Stimulated activated CD8-positive, alpha-beta memory T cell treated with anti-CD3 and anti-CD28 coated beads, Interleukin-15, amount 100 ng/mL, for 4 hours (primary cell): ENCODE measurements around the gene INPP4B.

ENCODE experiments used
- DNase-seq, 2 donors: peaks; one replicate each; pipeline ENCODE4 v3.0.0-alpha.2; 2020; ENCODE audit warnings: low read depth in 2 of 2

INPP4B gene

DNA sequence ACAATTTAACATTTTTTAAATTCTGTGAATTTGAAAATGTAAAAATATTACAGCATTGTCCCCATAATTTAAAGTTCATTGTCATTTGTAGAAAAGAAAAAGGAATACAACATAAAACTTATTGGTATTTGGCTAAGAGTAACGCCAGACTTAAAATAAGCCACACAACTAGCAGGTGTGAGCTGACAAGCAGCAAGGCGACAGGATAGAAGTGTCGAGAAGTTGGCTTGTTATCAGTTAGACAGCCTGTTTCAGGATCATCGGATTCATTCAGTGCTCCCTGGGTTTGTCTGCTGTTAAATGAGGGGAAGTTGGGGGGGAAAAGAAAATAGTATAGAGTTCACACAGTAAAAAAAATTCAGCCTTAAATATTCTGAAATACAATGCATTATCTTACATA, 816.1 kb downstream of the INPP4B start:
- DNase-seq = no peak

DNA sequence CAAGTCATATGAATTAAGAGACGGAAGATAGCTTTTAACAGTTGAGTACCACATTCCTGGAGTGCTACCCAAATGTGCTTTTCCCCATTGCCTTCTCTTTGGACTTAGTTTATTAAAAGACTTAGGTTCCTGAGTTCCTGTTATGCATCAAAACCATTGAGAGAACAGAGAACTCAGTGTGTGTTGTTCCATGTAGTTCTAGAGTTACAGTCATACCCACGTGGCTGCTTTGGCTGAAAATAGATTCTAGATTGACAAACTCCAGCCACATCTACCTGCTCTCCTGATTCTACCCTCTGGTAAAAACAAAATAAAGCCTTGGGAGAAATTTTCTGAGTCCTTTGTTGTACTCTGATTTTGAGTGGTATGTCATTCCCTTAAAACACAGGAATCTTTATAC, 824.3 kb downstream of the INPP4B start:
- no peak for DNase-seq

DNA sequence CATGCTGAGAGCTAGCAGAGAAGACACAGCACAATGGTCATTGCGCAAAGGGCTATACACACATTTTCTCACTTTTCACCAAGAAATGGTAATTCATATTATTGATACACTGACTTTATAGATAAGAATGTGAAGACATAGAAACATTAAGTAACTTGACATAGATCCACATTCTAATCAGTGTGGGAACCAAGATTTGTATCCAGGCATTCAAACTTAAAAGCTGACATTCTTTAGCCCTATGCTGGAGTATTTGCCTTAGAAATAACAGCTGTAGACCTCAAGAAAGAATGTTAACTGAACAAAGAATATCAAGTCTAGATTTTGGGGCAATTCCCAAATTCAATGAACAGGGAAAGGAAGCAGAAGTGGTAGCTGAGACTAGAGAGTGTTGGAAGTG, 824.9 kb downstream of the INPP4B start:
- DNase-seq = no peak

DNA sequence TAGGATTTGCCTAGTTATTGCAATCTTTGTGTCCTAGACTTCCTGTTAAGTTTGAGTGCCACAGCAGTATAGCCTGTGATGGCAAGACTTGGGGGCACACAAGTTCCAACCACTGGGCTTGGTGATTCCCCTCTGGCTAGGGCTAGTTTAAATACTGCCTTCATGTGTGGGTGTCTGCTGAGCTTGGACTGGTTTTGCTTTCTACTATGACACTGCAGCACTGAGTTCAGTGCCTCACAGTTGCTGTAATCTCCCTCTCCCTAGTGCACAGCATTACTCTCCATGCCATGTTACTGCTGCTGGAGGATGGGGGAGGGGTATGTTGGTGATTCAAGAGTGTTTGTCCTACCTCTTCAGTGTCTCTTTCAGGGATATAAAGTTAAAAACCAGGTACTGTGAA, 830.1 kb downstream of the INPP4B start:
- DNase-seq = no peak

DNA sequence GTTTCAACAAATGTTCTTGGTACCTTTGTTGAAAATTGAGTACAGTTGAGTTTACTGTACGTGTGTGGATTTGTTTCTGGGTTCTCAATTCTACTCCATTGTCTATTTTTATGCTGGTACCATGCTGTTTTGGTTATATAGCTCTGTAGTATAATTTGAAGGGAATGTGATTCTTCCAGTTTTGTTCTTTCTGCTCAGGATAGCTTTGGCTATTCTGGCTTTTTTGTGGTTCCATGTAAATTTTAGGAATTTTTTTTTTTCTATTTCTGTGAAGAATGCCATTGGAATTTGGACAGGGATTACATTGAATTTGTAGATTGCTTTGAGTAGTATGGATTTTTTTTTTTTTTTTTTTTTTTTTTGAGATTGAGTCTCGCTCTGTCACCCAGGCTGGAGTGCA, 836.4 kb downstream of the INPP4B start:
- DNase-seq = no peak

DNA sequence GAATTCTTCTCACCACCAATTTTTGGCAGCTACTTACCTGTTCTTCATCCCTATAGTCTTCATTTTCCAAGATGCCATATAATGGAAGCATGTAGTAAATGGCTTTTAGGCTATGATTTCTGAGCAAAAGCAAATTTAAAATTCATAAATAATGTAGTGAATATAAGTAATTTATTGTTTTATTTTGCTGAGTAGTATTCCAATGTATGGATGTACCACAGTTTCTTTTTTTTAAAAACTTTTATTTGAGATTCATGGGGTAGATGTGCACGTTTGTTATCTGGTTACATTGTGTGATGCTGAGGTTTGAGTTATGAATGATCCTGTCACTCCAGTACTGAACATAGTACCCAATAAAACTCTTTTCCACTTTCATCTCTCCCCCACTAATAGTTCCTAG, 840.6 kb downstream of the INPP4B start:
- DNase-seq = no peak

DNA sequence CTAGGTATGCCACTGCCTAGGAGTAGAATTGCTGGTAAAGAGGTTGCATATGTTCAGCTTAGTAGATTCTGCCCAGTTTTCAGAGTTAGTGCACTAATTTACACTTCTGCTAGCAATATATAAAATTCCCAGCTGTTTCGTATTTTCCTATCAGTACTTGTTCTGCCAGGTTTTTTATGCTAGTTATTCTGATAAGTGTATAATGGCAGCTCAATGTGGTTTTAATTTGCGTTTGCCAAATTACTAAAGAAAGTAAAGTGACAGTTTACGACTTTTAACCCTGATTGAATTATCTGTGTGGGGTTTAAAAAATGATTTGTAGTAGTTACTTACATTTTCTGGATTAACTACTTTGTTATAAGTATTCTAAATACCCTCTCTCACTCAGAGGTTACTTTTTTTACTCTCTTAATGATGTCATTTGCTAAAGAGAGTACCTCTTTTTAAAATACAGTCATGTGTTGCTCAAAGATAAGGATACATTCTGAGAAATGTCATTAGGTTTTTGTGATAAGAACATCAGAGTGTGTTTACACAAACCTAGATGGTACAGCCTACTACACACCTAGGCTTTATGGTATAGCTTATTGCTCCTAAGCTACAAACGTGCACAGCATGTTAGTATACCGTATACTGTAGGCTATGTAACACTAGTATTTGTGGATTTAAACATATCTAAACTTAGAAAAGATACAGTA, 846.5 kb downstream of the INPP4B start:
- no peak for DNase-seq

DNA sequence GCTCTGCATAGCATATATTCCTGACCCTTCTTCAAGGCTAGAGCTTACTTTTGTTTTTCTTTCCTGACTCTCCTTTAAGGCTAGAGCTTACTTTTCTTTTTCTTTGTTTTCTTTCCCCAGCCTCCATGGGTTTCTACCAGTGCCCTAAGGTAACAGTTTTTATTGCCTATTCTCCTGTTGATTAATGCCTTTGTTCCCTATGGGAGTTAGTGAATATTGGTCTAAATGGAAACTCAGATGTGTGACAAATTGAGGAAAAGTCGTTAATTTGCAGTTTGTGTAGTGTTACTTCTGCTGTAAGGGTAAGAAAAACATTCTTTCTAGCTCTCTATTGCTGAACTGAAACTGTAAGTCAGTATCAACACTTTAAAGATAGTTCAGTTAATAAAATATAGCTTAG, 851.0 kb downstream of the INPP4B start:
- no peak for DNase-seq

DNA sequence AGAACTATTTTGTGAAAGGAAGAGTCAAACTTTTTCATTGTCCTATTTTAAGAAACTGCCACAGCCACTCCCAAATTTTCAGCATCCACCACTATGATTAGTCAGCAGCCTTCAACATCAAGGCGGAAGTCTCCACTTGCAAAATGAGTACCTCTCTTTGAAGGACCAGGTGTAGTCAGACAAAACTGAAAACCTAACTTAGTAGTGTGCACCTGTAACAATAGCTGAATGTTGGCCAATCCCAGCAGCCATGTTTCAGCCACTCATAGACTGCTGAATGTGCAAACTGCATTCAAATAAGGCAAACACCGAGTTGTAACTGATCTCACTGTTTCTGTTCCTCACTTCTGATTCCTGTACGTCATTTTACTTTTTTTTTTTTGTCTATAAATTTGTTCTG, 868.7 kb downstream of the INPP4B start:
- DNase-seq = no peak
